ENCODE measurements around the gene ARPP19.
"Not testable (repeated sequence)": the region's sequence is repeated elsewhere in the genome, so short reads cannot be mapped to it uniquely, and the experiment has no call there.

ARPP19 gene

DNA sequence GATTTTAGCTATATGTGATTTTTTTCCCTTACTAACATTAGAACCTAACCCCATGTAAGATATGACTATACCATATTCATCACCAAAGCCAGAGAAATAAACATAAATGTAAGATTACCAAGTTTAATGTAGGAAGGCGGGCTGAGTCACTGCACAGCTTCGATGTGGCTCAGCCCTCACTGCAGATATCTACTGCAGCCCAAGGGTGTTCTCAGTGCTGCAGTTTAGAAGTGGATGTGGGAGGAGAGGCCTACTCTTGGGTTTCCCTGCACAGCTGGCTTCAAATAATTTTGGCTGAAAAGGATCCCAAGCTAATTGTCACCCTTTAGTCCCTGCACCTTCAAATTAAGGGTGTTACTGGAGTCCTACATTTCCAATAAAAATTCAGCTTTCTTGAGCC, 9.3 kb downstream of the ARPP19 start:
- ATAC-seq (peak; percentile 83), DNase-seq (peak; percentile 20)
- H3K4me1 Mint-ChIP-seq, result peaks cover 60% of the 10 kb centered on the region
- no peak overlapping the region for H3K4me3 Mint-ChIP-seq
- H3K27me3 Mint-ChIP-seq, result no peaks in the 10 kb centered on the region
- no peaks in the 10 kb centered on the region for H3K9me3 Mint-ChIP-seq
- peaks cover 34% of the 10 kb centered on the region for H3K36me3 Mint-ChIP-seq (ENCODE audit: low read depth)
- H3K27ac Mint-ChIP-seq, result peak overlapping the region; percentile 76

- H3K9me3 Mint-ChIP-seq, result no peaks in the 10 kb centered on the region
- DNase-seq, result no peak
- peak overlapping the region; percentile 76 for H3K27ac Mint-ChIP-seq
- peaks cover 56% of the 10 kb centered on the region for H3K4me1 Mint-ChIP-seq
- H3K27me3 Mint-ChIP-seq, result no peaks in the 10 kb centered on the region
- peaks cover 36% of the 10 kb centered on the region for H3K36me3 Mint-ChIP-seq (ENCODE audit: low read depth)
- ATAC-seq, result peak; percentile 20
- H3K4me3 Mint-ChIP-seq, result peak overlapping the region; percentile 57
Measured at GRCh38 chr15:52559022-52559421, 9.8 kb downstream of the ARPP19 start.

- peak; percentile 35 for DNase-seq
- Mint-ChIP-seq H3K36me3 (ENCODE audit: low read depth) (peaks cover 37% of the 10 kb centered on the region), H3K4me1 (peaks cover 52% of the 10 kb centered on the region), H3K27me3 (no peaks in the 10 kb centered on the region), H3K27ac (peak overlapping the region; percentile 76), H3K4me3 (peak overlapping the region; percentile 42), H3K9me3 (no peaks in the 10 kb centered on the region)
- ATAC-seq, result peak; percentile 93
Measured at GRCh38 chr15:52558196-52558595, 10.6 kb downstream of the ARPP19 start.

DNA sequence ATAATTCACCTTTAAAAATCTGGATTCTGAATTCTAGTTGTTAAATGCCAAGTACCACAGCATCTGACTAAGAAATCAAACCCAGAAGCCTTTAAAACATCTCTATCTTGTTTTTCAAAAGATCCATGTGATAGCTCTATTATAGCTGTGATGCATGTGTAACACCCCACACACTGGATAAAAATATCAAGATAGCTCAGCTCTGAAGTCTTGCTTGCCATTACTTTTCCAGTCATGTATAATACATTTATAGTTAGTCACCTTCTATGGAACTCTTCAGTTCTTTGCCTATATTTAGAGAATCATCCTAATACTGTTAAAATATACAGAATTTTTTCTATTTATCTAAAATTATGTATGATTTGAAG, 11.6 kb downstream of the ARPP19 start:
- Mint-ChIP-seq H3K4me3 (no peak overlapping the region), H3K4me1 (peaks cover 43% of the 10 kb centered on the region), H3K9me3 (no peaks in the 10 kb centered on the region), H3K27ac (peak overlapping the region; percentile 27), H3K36me3 (ENCODE audit: low read depth) (peaks cover 35% of the 10 kb centered on the region), H3K27me3 (no peaks in the 10 kb centered on the region)
- DNase-seq (no peak), ATAC-seq (no peak)

GRCh38 chr15:52556524-52557273, 12.1 kb downstream of the ARPP19 start:
- Mint-ChIP-seq H3K27me3 (no peaks in the 10 kb centered on the region), H3K36me3 (ENCODE audit: low read depth) (peaks cover 41% of the 10 kb centered on the region), H3K4me1 (peaks cover 39% of the 10 kb centered on the region), H3K27ac (peak overlapping the region; percentile 27), H3K4me3 (no peak overlapping the region), H3K9me3 (no peaks in the 10 kb centered on the region)
- ATAC-seq, result no peak
- no peak for DNase-seq

- H3K27ac Mint-ChIP-seq, result no peak overlapping the region
- H3K27me3 Mint-ChIP-seq, result no peaks in the 10 kb centered on the region
- no peaks in the 10 kb centered on the region for H3K9me3 Mint-ChIP-seq
- peaks cover 51% of the 10 kb centered on the region for H3K36me3 Mint-ChIP-seq (ENCODE audit: low read depth)
- ATAC-seq (no peak), DNase-seq (no peak)
- H3K4me1 Mint-ChIP-seq, result peaks cover 6% of the 10 kb centered on the region
- H3K4me3 Mint-ChIP-seq, result no peak overlapping the region
Measured at GRCh38 chr15:52552303-52552702, 16.5 kb downstream of the ARPP19 start.

- peaks cover 2% of the 10 kb centered on the region for H3K4me1 Mint-ChIP-seq
- H3K27ac Mint-ChIP-seq, result no peak overlapping the region
- H3K27me3 Mint-ChIP-seq, result no peaks in the 10 kb centered on the region
- peaks cover 52% of the 10 kb centered on the region for H3K36me3 Mint-ChIP-seq (ENCODE audit: low read depth)
- H3K4me3 Mint-ChIP-seq, result no peak overlapping the region
- no peak for DNase-seq
- H3K9me3 Mint-ChIP-seq, result no peaks in the 10 kb centered on the region
- ATAC-seq, result no peak
Measured at GRCh38 chr15:52551762-52552161, 17.1 kb downstream of the ARPP19 start.

DNA sequence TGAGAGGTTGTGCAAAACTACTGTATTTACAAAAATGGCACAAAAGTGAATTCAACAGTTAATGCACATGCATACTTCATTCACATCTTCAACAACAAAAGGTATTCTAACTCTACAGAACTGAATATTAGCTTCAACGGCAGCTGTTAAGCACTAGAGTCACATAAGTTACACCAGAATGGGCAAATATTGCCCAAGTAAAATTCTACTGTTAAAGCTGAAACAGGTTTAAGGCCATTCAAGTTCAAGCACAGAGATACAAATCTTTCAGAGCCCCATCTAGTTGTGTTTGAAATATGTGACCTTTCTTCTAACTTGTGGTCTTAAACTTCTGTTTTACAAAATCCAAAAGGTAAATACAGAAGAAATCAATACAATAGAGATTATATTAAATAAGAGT, 17.6 kb downstream of the ARPP19 start:
- H3K4me1 Mint-ChIP-seq, H3K4me3 Mint-ChIP-seq, H3K27ac Mint-ChIP-seq, DNase-seq, ATAC-seq, H3K27me3 Mint-ChIP-seq, H3K9me3 Mint-ChIP-seq: not testable (repeated sequence)
- peaks cover 54% of the 10 kb centered on the region for H3K36me3 Mint-ChIP-seq (ENCODE audit: low read depth)

GRCh38 chr15:52546031-52546751, 22.6 kb downstream of the ARPP19 start:
- no peak for DNase-seq
- Mint-ChIP-seq H3K36me3 (ENCODE audit: low read depth) (peaks cover 39% of the 10 kb centered on the region), H3K4me3 (no peak overlapping the region), H3K4me1 (peaks cover 2% of the 10 kb centered on the region), H3K27ac (no peak overlapping the region), H3K27me3 (no peaks in the 10 kb centered on the region), H3K9me3 (no peaks in the 10 kb centered on the region)
- ATAC-seq, result peak; percentile 24

GRCh38 chr15:52540374-52541012, 28.3 kb downstream of the ARPP19 start:
- Mint-ChIP-seq H3K9me3 (peaks cover 7% of the 10 kb centered on the region), H3K4me3 (no peak overlapping the region), H3K4me1 (no peaks in the 10 kb centered on the region), H3K27ac (no peak overlapping the region), H3K36me3 (ENCODE audit: low read depth) (peaks cover under 1% of the 10 kb centered on the region), H3K27me3 (no peaks in the 10 kb centered on the region)
- ATAC-seq (no peak), DNase-seq (no peak)

DNA sequence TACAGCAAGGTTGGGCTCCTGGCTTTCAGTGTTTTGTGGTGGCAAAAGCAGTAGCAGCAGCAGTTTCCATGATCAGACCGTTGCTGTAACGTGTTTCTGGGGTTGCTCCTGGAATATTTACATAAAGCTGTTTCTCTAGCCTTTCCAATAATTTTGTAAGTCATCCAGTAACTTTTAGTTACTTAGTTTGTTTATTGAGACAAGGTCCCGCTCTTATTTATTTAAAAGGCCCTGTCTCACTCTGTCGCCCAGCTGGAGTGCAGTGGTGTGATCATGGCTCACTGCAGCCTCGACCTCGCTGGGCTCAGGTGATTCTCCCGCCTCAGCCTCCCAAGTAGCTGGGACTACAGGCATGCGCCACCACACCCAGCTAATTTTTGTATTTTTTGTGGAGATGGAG, 31.4 kb downstream of the ARPP19 start:
- no peak overlapping the region for H3K27ac Mint-ChIP-seq
- no peaks in the 10 kb centered on the region for H3K4me1 Mint-ChIP-seq
- ATAC-seq (no peak), DNase-seq (no peak)
- peaks cover 2% of the 10 kb centered on the region for H3K27me3 Mint-ChIP-seq
- no peaks in the 10 kb centered on the region for H3K36me3 Mint-ChIP-seq (ENCODE audit: low read depth)
- no peak overlapping the region for H3K4me3 Mint-ChIP-seq
- H3K9me3 Mint-ChIP-seq, result peaks cover 7% of the 10 kb centered on the region

DNA sequence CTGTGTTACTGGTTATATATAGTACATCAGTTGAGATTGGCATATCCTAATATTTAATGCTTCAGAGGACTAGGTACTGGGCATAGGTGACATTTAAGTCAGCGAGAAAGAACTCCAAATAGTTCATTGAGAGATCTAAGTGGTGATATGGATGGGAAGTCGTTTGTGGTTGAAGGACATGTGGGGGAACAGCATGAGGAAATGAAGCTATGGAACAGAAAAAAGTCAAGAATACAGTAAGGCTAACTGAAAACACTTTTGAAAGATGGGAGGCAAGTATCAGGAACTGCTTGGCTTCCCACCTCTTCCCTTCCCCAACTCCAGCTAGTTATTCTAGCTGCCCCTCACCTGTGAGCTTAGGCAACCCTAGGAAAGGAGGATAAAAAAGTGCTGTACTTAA, 36.4 kb downstream of the ARPP19 start:
- Mint-ChIP-seq H3K27me3 (peaks cover 6% of the 10 kb centered on the region), H3K27ac (no peak overlapping the region), H3K36me3 (ENCODE audit: low read depth) (no peaks in the 10 kb centered on the region), H3K4me1 (peaks cover 16% of the 10 kb centered on the region), H3K4me3 (no peak overlapping the region), H3K9me3 (no peaks in the 10 kb centered on the region)
- ATAC-seq, result no peak
- DNase-seq, result no peak

GRCh38 chr15:52529940-52530339, 38.9 kb downstream of the ARPP19 start:
- Mint-ChIP-seq H3K36me3 (ENCODE audit: low read depth) (no peaks in the 10 kb centered on the region), H3K9me3 (no peaks in the 10 kb centered on the region), H3K4me3 (peak overlapping the region; percentile 74), H3K4me1 (peaks cover 28% of the 10 kb centered on the region), H3K27ac (peak overlapping the region; percentile 43), H3K27me3 (peaks cover 6% of the 10 kb centered on the region)
- no peak for ATAC-seq
- no peak for DNase-seq

GRCh38 chr15:52529341-52529924, 39.4 kb downstream of the ARPP19 start:
- Mint-ChIP-seq H3K27ac (peak overlapping the region; percentile 43), H3K36me3 (ENCODE audit: low read depth) (no peaks in the 10 kb centered on the region), H3K9me3 (no peaks in the 10 kb centered on the region), H3K27me3 (peaks cover 6% of the 10 kb centered on the region), H3K4me1 (peaks cover 31% of the 10 kb centered on the region), H3K4me3 (peak overlapping the region; percentile 74)
- DNase-seq (peak; percentile 29), ATAC-seq (no peak)
